PFSK-1 (cell line): ENCODE measurements around the gene PRRC2B.

Source experiments
- FOXP2 ChIP-seq: optimal IDR thresholded peaks from 2 replicates; pipeline ENCODE3; 2011; ENCODE audit warnings: borderline replicate concordance, control low read depth, inconsistent platforms; ENCODE audit not compliant: insufficient read depth; ENCODE audit errors: extremely low read length, extremely low read depth
- POLR2AphosphoS5 ChIP-seq: IDR thresholded peaks from 2 replicates; pipeline ENCODE4 v1.6.1; 2012; ENCODE audit warnings: low read depth, mild to moderate bottlenecking, control low read depth, low read length, moderate library complexity
- SIN3A ChIP-seq: IDR thresholded peaks from 2 replicates; pipeline ENCODE4 v1.6.1; 2012; ENCODE audit warnings: mild to moderate bottlenecking, low read length, moderate library complexity, borderline replicate concordance; ENCODE audit not compliant: insufficient read depth
- TAF1 ChIP-seq: IDR thresholded peaks from 2 replicates; pipeline ENCODE4 v1.6.1; 2012; ENCODE audit warnings: low read length, control low read depth, borderline replicate concordance; ENCODE audit not compliant: insufficient read depth
- TF ChIP-seq, protein P1 (sequence below), 2 experiments: IDR thresholded peaks; 2 replicates each; pipeline versions ENCODE4 v1.6.1 to v1.8.0; 2011 to 2012; ENCODE audit warnings: low read depth in 2 of 2, low read length in 2 of 2, control low read depth in 1 of 2, inconsistent platforms in 1 of 2, mild to moderate bottlenecking in 1 of 2, moderate library complexity in 1 of 2; ENCODE audit not compliant: insufficient read depth in 1 of 2

- no peak for TF ChIP-seq POLR2AphosphoS5
- TF ChIP-seq, protein P1, sequence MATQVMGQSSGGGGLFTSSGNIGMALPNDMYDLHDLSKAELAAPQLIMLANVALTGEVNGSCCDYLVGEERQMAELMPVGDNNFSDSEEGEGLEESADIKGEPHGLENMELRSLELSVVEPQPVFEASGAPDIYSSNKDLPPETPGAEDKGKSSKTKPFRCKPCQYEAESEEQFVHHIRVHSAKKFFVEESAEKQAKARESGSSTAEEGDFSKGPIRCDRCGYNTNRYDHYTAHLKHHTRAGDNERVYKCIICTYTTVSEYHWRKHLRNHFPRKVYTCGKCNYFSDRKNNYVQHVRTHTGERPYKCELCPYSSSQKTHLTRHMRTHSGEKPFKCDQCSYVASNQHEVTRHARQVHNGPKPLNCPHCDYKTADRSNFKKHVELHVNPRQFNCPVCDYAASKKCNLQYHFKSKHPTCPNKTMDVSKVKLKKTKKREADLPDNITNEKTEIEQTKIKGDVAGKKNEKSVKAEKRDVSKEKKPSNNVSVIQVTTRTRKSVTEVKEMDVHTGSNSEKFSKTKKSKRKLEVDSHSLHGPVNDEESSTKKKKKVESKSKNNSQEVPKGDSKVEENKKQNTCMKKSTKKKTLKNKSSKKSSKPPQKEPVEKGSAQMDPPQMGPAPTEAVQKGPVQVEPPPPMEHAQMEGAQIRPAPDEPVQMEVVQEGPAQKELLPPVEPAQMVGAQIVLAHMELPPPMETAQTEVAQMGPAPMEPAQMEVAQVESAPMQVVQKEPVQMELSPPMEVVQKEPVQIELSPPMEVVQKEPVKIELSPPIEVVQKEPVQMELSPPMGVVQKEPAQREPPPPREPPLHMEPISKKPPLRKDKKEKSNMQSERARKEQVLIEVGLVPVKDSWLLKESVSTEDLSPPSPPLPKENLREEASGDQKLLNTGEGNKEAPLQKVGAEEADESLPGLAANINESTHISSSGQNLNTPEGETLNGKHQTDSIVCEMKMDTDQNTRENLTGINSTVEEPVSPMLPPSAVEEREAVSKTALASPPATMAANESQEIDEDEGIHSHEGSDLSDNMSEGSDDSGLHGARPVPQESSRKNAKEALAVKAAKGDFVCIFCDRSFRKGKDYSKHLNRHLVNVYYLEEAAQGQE (IDR thresholded peaks at IDR 0.05; ENCODE audit: insufficient read depth in 1 of 2, low read depth in 2 of 2, low read length in 2 of 2): no peak
- no peak for TF ChIP-seq TAF1
- TF ChIP-seq FOXP2: no peak
- no peak for TF ChIP-seq SIN3A
Observed at GRCh38 chr9:131348631-131349521, 45.0 kb upstream of the PRRC2B start.
